SKM-1 (cell line): ENCODE measurements around the gene XPNPEP2.

Experiments
- DNase-seq: peaks from one replicate; lab custom pipeline; 2025; ENCODE audit not compliant: unreplicated experiment; lab: John Stamatoyannopoulos, UW

The XPNPEP2 gene

GRCh38 chrX:129777218-129778030 lies 38.6 kb downstream of the XPNPEP2 start:
- DNase-seq, result peak; percentile 28

- no peak for DNase-seq
These were observed 40.4 kb downstream of the XPNPEP2 start for GRCh38 chrX:129779086-129779672.

GRCh38 chrX:129779747-129780146 lies 41.0 kb downstream of the XPNPEP2 start, which contains the start of gene SASH3:
TSS of gene SASH3 (plus strand) at chrX:129779949. CDS start at chrX:129780098, 149 bp downstream.
- DNase-seq, result peak; percentile 75

GRCh38 chrX:129780441-129781105 lies 41.8 kb downstream of the XPNPEP2 start:
- DNase-seq, result no peak

GRCh38 chrX:129781134-129781672 lies 42.4 kb downstream of the XPNPEP2 start:
- DNase-seq, result peak; percentile 48

- no peak for DNase-seq
These were observed 43.1 kb downstream of the XPNPEP2 start for GRCh38 chrX:129781680-129782495.

- DNase-seq, result no peak
These were observed 43.9 kb downstream of the XPNPEP2 start for GRCh38 chrX:129782706-129783105.

GRCh38 chrX:129783291-129783713 lies 44.5 kb downstream of the XPNPEP2 start:
- no peak for DNase-seq

- DNase-seq, result no peak
These were observed 45.6 kb downstream of the XPNPEP2 start for GRCh38 chrX:129784371-129784770.

GRCh38 chrX:129785160-129785947 lies 46.6 kb downstream of the XPNPEP2 start:
- no peak for DNase-seq

GRCh38 chrX:129786210-129786651 lies 47.5 kb downstream of the XPNPEP2 start:
- DNase-seq, result peak; percentile 40

- DNase-seq, result no peak
These were observed 48.7 kb downstream of the XPNPEP2 start for GRCh38 chrX:129787336-129788055.

GRCh38 chrX:129788527-129788926 lies 49.7 kb downstream of the XPNPEP2 start:
- no peak for DNase-seq

- DNase-seq, result no peak
These were observed 51.4 kb downstream of the XPNPEP2 start for GRCh38 chrX:129790146-129790545.

- DNase-seq, result no peak
These were observed 52.0 kb downstream of the XPNPEP2 start for GRCh38 chrX:129790808-129791207.

- peak; percentile 12 for DNase-seq
These were observed 52.6 kb downstream of the XPNPEP2 start for GRCh38 chrX:129791336-129791735.

- DNase-seq, result no peak
These were observed 53.3 kb downstream of the XPNPEP2 start for GRCh38 chrX:129791961-129792570.

GRCh38 chrX:129792586-129793291 lies 54.0 kb downstream of the XPNPEP2 start:
- no peak for DNase-seq
